Glutamatergic neuron (in vitro differentiated cells): ENCODE measurements around the gene MYO1B. TPM values are rescaled to one million over a fixed set of nuclear protein-coding genes. Genes with fewer than 3 reads are reported as not detected.

Experiments
- DNase-seq: peaks from one replicate; pipeline ENCODE4 v3.0.0; 2022
- H3K27ac Mint-ChIP-seq: one replicate; pipeline ENCODE4 v1.8.0; 2020; ENCODE audit warnings: mild to moderate bottlenecking, mixed read lengths, inconsistent platforms; ENCODE audit not compliant: unreplicated experiment
- H3K27me3 Mint-ChIP-seq: one replicate; pipeline ENCODE4 v1.8.0; 2020; ENCODE audit warnings: mild to moderate bottlenecking, moderate library complexity, mixed read lengths, inconsistent platforms; ENCODE audit not compliant: unreplicated experiment
- H3K36me3 Mint-ChIP-seq: one replicate; pipeline ENCODE4 v1.8.0; 2020; ENCODE audit warnings: mild to moderate bottlenecking, mixed read lengths, inconsistent platforms; ENCODE audit not compliant: unreplicated experiment
- H3K4me1 Mint-ChIP-seq: one replicate; pipeline ENCODE4 v1.8.0; 2020; ENCODE audit warnings: mild to moderate bottlenecking, low read depth, mixed read lengths, inconsistent platforms; ENCODE audit not compliant: unreplicated experiment
- H3K4me3 Mint-ChIP-seq: one replicate; pipeline ENCODE4 v1.8.0; 2020; ENCODE audit warnings: mild to moderate bottlenecking, mixed read lengths, inconsistent platforms; ENCODE audit not compliant: unreplicated experiment
- H3K9me3 Mint-ChIP-seq: one replicate; pipeline ENCODE4 v1.8.0; 2020; ENCODE audit warnings: mild to moderate bottlenecking, moderate library complexity, mixed read lengths, inconsistent platforms; ENCODE audit not compliant: unreplicated experiment
- total RNA-seq: library from RNA; stranded (reverse); fragmentation: NEBNext Ultra II Directional; extraction: Animal tissue kit (Norgen Biotek cat#: 25700); gene quantifications from one replicate; pipeline ENCODE4 v1.2.1, GENCODE V29; 2021; ENCODE audit not compliant: unreplicated experiment
- TF ChIP-seq, protein P1 (sequence below): fragments of 200-600 bp; sonication (generic); IDR thresholded peaks from one replicate; pipeline ENCODE4 v1.5.0; 2021; ENCODE audit not compliant: partially characterized antibody, unreplicated experiment

MYO1B gene
- total RNA-seq, 1 donor from 2014 or later: 129 TPM

DNA sequence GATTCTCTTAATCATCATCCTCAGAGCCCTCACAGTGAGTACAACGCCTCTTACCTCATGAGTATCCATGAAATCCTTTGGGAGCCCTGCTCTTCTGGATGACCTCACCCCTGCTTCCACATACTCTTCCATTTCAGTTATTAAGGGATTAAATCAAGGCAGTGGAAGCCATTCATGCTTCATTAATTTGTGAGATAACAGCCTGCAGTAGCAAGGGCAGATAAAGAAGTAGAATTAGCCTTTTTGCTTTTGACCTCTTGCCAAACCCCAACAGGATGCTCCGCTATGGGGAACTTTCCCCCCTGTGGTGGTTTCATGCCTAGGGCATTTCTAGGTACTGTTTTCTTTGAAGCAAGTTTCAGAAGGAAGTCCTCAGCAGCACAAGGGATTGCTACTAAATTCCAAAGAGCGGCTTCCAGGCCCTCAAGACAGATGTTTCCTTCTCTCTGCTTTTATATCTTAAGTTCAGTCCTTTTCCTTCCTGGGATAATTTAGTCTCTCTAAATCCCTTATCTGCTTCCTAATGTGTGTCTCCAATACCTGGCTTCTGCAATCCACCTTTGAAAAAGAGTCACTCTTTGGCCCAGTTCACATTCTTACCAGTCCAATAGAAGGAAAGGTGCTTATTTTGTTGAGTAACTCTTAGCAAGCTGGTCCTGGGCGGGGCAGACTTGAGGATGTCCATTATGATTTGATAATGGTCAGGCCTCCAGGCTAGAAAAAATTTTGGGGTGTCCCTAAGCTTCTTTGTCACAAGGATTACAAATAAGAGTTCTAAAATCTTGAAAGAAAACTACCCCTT lies 76.9 kb downstream of the MYO1B start:
- H3K9me3 Mint-ChIP-seq: peaks cover 2% of the 10 kb centered on the region

GRCh38 chr2:191322828-191323506 lies 77.8 kb downstream of the MYO1B start:
- peak overlapping the region; percentile 15 for H3K4me3 Mint-ChIP-seq
- H3K9me3 Mint-ChIP-seq: peaks cover 2% of the 10 kb centered on the region
- H3K27me3 Mint-ChIP-seq: peaks cover 4% of the 10 kb centered on the region
- no peak for DNase-seq
- TF ChIP-seq, protein P1, sequence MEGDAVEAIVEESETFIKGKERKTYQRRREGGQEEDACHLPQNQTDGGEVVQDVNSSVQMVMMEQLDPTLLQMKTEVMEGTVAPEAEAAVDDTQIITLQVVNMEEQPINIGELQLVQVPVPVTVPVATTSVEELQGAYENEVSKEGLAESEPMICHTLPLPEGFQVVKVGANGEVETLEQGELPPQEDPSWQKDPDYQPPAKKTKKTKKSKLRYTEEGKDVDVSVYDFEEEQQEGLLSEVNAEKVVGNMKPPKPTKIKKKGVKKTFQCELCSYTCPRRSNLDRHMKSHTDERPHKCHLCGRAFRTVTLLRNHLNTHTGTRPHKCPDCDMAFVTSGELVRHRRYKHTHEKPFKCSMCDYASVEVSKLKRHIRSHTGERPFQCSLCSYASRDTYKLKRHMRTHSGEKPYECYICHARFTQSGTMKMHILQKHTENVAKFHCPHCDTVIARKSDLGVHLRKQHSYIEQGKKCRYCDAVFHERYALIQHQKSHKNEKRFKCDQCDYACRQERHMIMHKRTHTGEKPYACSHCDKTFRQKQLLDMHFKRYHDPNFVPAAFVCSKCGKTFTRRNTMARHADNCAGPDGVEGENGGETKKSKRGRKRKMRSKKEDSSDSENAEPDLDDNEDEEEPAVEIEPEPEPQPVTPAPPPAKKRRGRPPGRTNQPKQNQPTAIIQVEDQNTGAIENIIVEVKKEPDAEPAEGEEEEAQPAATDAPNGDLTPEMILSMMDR: no peak
- peaks cover 41% of the 10 kb centered on the region for H3K4me1 Mint-ChIP-seq
- H3K36me3 Mint-ChIP-seq: no peaks in the 10 kb centered on the region
- peak overlapping the region; percentile 72 for H3K27ac Mint-ChIP-seq

More for the DNA sequence above, 76.9 kb downstream of the MYO1B start:
- Mint-ChIP-seq H3K4me1 (peaks cover 42% of the 10 kb centered on the region), H3K4me3 (peak overlapping the region; percentile 66), H3K27me3 (peaks cover 4% of the 10 kb centered on the region), H3K36me3 (no peaks in the 10 kb centered on the region), H3K27ac (peak overlapping the region; percentile 72)
- no peak for DNase-seq
- TF ChIP-seq, protein P1: no peak

DNA sequence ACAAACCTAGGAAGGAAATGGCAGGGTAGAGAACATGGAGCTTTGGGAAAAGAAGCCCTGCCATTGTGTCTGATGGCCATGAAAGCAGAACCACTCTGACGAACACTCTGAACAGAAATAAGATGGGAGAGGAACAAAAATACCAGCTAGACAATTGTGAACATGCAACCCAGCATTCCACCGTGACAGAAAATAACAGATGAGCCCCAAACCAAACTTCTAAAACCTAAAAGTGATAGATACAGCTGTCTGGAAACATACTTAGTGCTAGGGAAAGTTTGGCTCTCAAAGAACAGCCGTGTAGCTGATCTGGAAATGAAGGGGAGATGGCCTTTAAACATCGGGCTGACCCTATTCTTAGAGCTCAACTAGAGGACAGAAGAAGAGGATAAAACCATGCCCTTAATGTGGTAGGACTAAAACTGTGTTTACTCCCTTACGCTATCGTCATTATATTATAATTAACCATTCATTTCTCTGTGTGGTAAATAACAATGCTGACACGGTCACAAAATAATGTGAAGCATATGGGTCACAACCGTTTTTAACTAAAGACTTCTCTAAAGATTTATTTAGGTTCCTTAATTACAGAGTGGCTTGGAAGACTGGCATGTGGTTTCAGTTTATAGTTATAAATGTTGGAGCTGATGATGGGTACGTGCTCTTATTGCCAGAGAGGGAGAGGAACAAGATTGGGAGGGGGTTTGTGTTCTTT lies 80.6 kb downstream of the MYO1B start:
- peaks cover 21% of the 10 kb centered on the region for H3K4me1 Mint-ChIP-seq
- no peak for DNase-seq
- no peak overlapping the region for H3K4me3 Mint-ChIP-seq
- peak overlapping the region; percentile 15 for H3K27ac Mint-ChIP-seq
- H3K9me3 Mint-ChIP-seq: peaks cover 4% of the 10 kb centered on the region
- H3K36me3 Mint-ChIP-seq: no peaks in the 10 kb centered on the region
- TF ChIP-seq, protein P1: no peak
- H3K27me3 Mint-ChIP-seq: no peaks in the 10 kb centered on the region

DNA sequence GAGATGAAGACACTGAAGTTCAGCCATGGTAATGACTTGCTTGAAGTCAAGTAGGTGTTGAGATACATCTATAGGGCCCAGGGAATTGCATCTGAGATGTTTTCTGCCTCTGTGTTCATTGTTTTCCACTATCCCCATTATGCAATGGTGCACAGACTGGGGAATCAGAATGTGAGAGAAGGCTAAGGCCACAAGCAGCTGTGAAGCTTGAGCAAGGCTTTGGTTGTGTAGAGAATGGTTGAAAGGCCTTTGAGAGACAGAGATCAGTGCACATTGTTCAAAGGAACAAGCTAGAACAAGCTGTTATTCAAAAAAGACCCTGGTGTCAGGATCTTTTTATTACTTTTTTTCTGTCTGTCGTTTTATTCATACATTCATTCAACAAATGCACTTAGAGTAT lies 82.3 kb downstream of the MYO1B start:
- Mint-ChIP-seq H3K36me3 (no peaks in the 10 kb centered on the region), H3K27ac (no peak overlapping the region), H3K4me3 (no peak overlapping the region), H3K27me3 (no peaks in the 10 kb centered on the region), H3K4me1 (peaks cover 6% of the 10 kb centered on the region), H3K9me3 (peaks cover 4% of the 10 kb centered on the region)
- TF ChIP-seq, protein P1: no peak
- no peak for DNase-seq
